OCI-LY3 (cell line): ENCODE results near the gene MYL11.
"Not testable (repeated sequence)": the region's sequence is repeated elsewhere in the genome, so short reads cannot be mapped to it uniquely, and the experiment has no call there.

ENCODE experiments used
- EZH2phosphoT487 ChIP-seq: fragments of 200-600 bp; shearing (Covaris generic); IDR thresholded peaks from 2 replicates; pipeline ENCODE4 v1.6.1; 2018; ENCODE audit warnings: antibody characterized with exemption, mixed run types, low read depth
- TF ChIP-seq, protein P1 (sequence below): fragments of 200-600, 300-600 bp; sonication (generic); IDR thresholded peaks from 2 replicates; pipeline ENCODE4 v1.5.1; 2014; ENCODE audit warnings: antibody characterized with exemption, low read length, low read depth

DNA sequence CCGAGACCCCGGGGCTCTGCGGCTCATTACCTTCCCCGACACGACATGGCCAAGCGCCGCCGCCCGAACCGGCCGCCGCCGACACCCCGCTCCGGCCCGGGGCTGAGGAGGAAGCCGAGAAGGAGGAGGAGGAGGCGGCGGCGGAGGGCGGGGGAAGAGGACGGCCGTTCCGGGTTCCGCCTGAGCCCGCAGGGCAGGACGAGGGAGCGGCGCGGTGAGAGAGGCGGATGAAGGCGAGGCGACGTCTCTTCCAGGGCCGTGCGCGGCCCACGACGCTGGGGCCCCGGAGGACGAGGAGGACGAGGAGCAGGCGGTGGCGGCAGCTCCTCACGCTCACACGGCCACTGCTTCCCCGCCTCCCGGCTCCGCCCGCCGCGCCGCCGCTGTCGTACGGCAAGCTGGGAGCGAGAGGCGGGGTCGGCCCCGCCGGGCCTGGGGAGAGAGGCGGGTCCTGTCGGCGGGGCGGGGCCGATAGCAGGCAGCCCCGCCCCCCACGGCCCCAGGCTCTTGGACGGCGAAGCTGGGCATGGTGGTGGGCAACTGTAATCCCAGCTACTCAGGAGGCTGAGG lies 39.5 kb upstream of the MYL11 start:
- TF ChIP-seq, protein P1, sequence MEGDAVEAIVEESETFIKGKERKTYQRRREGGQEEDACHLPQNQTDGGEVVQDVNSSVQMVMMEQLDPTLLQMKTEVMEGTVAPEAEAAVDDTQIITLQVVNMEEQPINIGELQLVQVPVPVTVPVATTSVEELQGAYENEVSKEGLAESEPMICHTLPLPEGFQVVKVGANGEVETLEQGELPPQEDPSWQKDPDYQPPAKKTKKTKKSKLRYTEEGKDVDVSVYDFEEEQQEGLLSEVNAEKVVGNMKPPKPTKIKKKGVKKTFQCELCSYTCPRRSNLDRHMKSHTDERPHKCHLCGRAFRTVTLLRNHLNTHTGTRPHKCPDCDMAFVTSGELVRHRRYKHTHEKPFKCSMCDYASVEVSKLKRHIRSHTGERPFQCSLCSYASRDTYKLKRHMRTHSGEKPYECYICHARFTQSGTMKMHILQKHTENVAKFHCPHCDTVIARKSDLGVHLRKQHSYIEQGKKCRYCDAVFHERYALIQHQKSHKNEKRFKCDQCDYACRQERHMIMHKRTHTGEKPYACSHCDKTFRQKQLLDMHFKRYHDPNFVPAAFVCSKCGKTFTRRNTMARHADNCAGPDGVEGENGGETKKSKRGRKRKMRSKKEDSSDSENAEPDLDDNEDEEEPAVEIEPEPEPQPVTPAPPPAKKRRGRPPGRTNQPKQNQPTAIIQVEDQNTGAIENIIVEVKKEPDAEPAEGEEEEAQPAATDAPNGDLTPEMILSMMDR = not testable (repeated sequence)
- not testable (repeated sequence) for TF ChIP-seq EZH2phosphoT487
